IPS DF 6.9 (cell line): ENCODE data around the gene LPP.

Experiments used
- DNase-seq: peaks from one replicate; pipeline ENCODE4 v3.0.0-alpha.2; 2013; ENCODE audit warnings: low read depth, low spot score
- H3K27ac ChIP-seq: one replicate; pipeline ENCODE4 v1.5.1; 2013; ENCODE audit warnings: low read length, control low read depth
- H3K27me3 ChIP-seq: 2 replicates; pipeline ENCODE4 v1.6.1; 2013; ENCODE audit warnings: mild to moderate bottlenecking, low read length; ENCODE audit not compliant: control insufficient read depth, insufficient read depth
- H3K36me3 ChIP-seq: 2 replicates; pipeline ENCODE4 v1.6.1; 2013; ENCODE audit warnings: low read length; ENCODE audit not compliant: control insufficient read depth, insufficient read depth
- H3K4me1 ChIP-seq: 2 replicates; pipeline ENCODE4 v1.6.1; 2013; ENCODE audit warnings: low read length; ENCODE audit not compliant: control insufficient read depth, insufficient read depth
- H3K4me3 ChIP-seq: 2 replicates; pipeline ENCODE4 v1.5.1; 2013; ENCODE audit warnings: mild to moderate bottlenecking, low read length
- H3K9me3 ChIP-seq: 2 replicates; pipeline ENCODE4 v1.6.1; 2013; ENCODE audit warnings: low read length, inconsistent platforms; ENCODE audit not compliant: control insufficient read depth, insufficient read depth
- WGBS: extraction: QIAGEN DNeasy Blood & Tissue Kit; methylation state at CpG from one replicate; pipeline ENCODE4 v1.1.7; 2013; ENCODE audit warnings: mixed read lengths, missing lambda C conversion rate; ENCODE audit not compliant: insufficient read length, insufficient coverage; 5-methylcytosine and 5-hydroxymethylcytosine counted together

LPP gene

GRCh38 chr3:188153437-188154013, 432 bp upstream of the LPP start:
- H3K4me1 ChIP-seq, result peaks cover 2% of the 10 kb centered on the region; the same call in 1 of the 2 replicates
- no peak overlapping the region for H3K27ac ChIP-seq
- WGBS, result no CpG with 5 or more reads among the region's 36 CpGs

GRCh38 chr3:188154809-188155574, 1.0 kb downstream of the LPP start:
- peak overlapping the region; percentile 77; the same call in 1 of the 2 replicates for H3K4me3 ChIP-seq
- no peak overlapping the region for H3K27ac ChIP-seq
- no peak for DNase-seq
- H3K9me3 ChIP-seq, result no peaks in the 10 kb centered on the region
- peaks cover 2% of the 10 kb centered on the region; the same call in 1 of the 2 replicates for H3K4me1 ChIP-seq
- H3K36me3 ChIP-seq, result no peaks in the 10 kb centered on the region
- H3K27me3 ChIP-seq, result no peaks in the 10 kb centered on the region
- no CpG with 5 or more reads among the region's 8 CpGs for WGBS

More at GRCh38 chr3:188153437-188154013, 432 bp upstream of the LPP start:
- peak; percentile 57 for DNase-seq
- Histone ChIP-seq H3K27me3 (no peaks in the 10 kb centered on the region), H3K36me3 (no peaks in the 10 kb centered on the region), H3K4me3 (peak overlapping the region; percentile 77; the same call in 1 of the 2 replicates), H3K9me3 (no peaks in the 10 kb centered on the region)

GRCh38 chr3:188156056-188156455, 2.1 kb downstream of the LPP start:
- Histone ChIP-seq H3K27me3 (no peaks in the 10 kb centered on the region), H3K27ac (no peak overlapping the region), H3K4me1 (peaks cover 2% of the 10 kb centered on the region; the same call in 1 of the 2 replicates), H3K4me3 (no peak overlapping the region), H3K36me3 (no peaks in the 10 kb centered on the region), H3K9me3 (no peaks in the 10 kb centered on the region)
- WGBS, result no CpG with 5 or more reads among the region's 2 CpGs
- DNase-seq, result no peak

- no peak for DNase-seq
- Histone ChIP-seq H3K27me3 (no peaks in the 10 kb centered on the region), H3K36me3 (no peaks in the 10 kb centered on the region), H3K4me1 (peaks cover 2% of the 10 kb centered on the region; the same call in 1 of the 2 replicates), H3K9me3 (no peaks in the 10 kb centered on the region), H3K27ac (no peak overlapping the region), H3K4me3 (no peak overlapping the region)
- no CpG with 5 or more reads among the region's 6 CpGs for WGBS
Measured at GRCh38 chr3:188157407-188157806, 3.5 kb downstream of the LPP start.

- Histone ChIP-seq H3K9me3 (no peaks in the 10 kb centered on the region), H3K36me3 (no peaks in the 10 kb centered on the region), H3K27me3 (no peaks in the 10 kb centered on the region), H3K27ac (no peak overlapping the region), H3K4me1 (peaks cover 2% of the 10 kb centered on the region; the same call in 1 of the 2 replicates), H3K4me3 (no peak overlapping the region)
- no CpG with 5 or more reads among the region's 5 CpGs for WGBS
- DNase-seq, result no peak
Measured at GRCh38 chr3:188157971-188158370, 4.0 kb downstream of the LPP start.

- no CpG with 5 or more reads among the region's 9 CpGs for WGBS
- H3K9me3 ChIP-seq, result no peaks in the 10 kb centered on the region
- no peak for DNase-seq
- H3K27me3 ChIP-seq, result no peaks in the 10 kb centered on the region
- no peak overlapping the region for H3K4me3 ChIP-seq
- no peaks in the 10 kb centered on the region for H3K36me3 ChIP-seq
- peaks cover 2% of the 10 kb centered on the region; the same call in 1 of the 2 replicates for H3K4me1 ChIP-seq
- H3K27ac ChIP-seq, result no peak overlapping the region
Measured at GRCh38 chr3:188158731-188159310, 4.9 kb downstream of the LPP start.

- Histone ChIP-seq H3K27ac (no peak overlapping the region), H3K4me3 (no peak overlapping the region), H3K4me1 (peaks cover 2% of the 10 kb centered on the region; the same call in 1 of the 2 replicates), H3K36me3 (no peaks in the 10 kb centered on the region), H3K27me3 (no peaks in the 10 kb centered on the region), H3K9me3 (no peaks in the 10 kb centered on the region)
- DNase-seq, result no peak
Measured at GRCh38 chr3:188160751-188161150, 6.8 kb downstream of the LPP start.

GRCh38 chr3:188164248-188164687, 10.3 kb downstream of the LPP start:
- no peaks in the 10 kb centered on the region for H3K27me3 ChIP-seq
- no peaks in the 10 kb centered on the region for H3K9me3 ChIP-seq
- WGBS, result no CpG with 5 or more reads among the region's 2 CpGs
- no peak overlapping the region for H3K4me3 ChIP-seq
- no peak for DNase-seq
- no peak overlapping the region for H3K27ac ChIP-seq
- no peaks in the 10 kb centered on the region for H3K4me1 ChIP-seq
- H3K36me3 ChIP-seq, result no peaks in the 10 kb centered on the region

- DNase-seq, result no peak
- H3K36me3 ChIP-seq, result no peaks in the 10 kb centered on the region
- no peak overlapping the region for H3K4me3 ChIP-seq
- no peak overlapping the region for H3K27ac ChIP-seq
- H3K27me3 ChIP-seq, result no peaks in the 10 kb centered on the region
- no peaks in the 10 kb centered on the region for H3K4me1 ChIP-seq
- no CpG with 5 or more reads among the region's 9 CpGs for WGBS
- no peaks in the 10 kb centered on the region for H3K9me3 ChIP-seq
Measured at GRCh38 chr3:188165596-188165995, 11.6 kb downstream of the LPP start.

- H3K9me3 ChIP-seq, result no peaks in the 10 kb centered on the region
- H3K4me3 ChIP-seq, result no peak overlapping the region
- no peak overlapping the region for H3K27ac ChIP-seq
- no peak for DNase-seq
- no CpG with 5 or more reads among the region's 3 CpGs for WGBS
- H3K36me3 ChIP-seq, result no peaks in the 10 kb centered on the region
- H3K4me1 ChIP-seq, result no peaks in the 10 kb centered on the region
- H3K27me3 ChIP-seq, result no peaks in the 10 kb centered on the region
Measured at GRCh38 chr3:188166441-188166840, 12.5 kb downstream of the LPP start.
